Glomerular visceral epithelial cell (primary cell): Measurements from ENCODE around the gene ELOVL6.
"Not testable (repeated sequence)": the region's sequence is repeated elsewhere in the genome, so short reads cannot be mapped to it uniquely, and the experiment has no call there.

Experiments
- DNase-seq: peaks from one replicate; pipeline ENCODE4 v3.0.0-alpha.2; 2016; ENCODE audit errors: extremely low spot score

The ELOVL6 gene

DNA sequence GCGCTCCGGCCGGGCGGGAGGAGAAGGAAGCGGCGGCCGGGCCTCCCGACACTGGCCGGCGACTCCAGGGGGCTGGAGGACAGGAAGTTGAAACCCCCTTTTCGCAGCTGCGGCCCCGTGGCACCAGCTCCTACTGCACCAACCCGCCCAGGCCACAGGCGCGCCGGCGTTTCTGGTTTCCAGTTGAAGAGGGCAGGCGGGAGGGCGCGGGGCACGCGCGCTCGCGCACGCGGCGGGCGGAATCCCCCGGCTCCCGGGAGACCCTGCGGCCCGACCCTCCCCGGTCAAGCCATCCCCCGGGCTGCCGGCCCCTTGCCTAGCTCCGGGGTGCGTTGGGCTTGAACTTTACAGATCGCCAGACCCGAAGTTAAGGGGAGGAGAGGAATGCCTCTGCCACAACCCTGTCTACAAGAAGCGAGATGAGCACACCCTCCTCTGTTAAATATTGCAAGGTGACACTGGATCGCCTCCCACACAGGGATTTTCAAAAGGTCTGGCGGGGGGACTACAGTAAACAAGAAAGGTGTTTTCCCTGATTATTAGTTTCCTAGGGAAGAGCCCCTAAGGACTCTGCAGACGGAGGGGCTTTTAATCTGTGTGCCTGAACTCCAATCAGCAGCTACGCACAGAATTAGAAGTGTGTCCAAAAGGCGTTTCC lies 1.4 kb downstream of the ELOVL6 start:
- peak; percentile 55 for DNase-seq

DNA sequence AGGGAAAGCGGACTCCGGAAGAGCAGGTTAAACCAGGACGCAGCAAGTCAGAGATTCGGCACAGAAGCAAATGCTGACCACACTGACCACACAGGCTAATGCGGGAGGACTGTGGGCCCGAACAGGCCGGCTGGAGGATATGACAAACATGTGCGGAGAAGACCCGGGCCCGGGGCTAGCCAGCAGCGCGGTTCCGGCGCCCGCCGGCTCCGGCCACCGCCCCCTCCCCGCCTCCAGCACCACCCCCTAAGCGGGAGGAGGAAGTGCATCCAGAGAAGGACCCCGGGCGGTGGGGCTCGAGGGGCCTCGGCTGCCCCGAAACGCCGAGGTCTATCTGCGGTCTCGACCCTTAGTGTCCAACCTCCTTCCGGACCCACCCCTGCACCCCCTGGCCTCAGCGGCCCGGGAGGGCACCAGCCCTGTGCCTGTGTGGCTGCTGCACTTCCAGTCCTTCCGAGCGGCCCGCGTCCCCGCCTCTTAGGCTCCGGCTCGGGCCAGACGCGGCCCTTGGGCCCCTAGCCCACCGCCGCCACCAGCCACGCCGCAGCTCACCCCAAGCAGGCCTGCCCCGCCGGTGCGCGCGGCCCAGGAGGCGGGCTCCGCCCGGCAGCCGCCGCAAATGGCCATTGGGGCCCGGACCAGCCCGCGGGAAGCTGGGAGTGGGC lies 2.1 kb downstream of the ELOVL6 start:
- peak; percentile 58 for DNase-seq

DNA sequence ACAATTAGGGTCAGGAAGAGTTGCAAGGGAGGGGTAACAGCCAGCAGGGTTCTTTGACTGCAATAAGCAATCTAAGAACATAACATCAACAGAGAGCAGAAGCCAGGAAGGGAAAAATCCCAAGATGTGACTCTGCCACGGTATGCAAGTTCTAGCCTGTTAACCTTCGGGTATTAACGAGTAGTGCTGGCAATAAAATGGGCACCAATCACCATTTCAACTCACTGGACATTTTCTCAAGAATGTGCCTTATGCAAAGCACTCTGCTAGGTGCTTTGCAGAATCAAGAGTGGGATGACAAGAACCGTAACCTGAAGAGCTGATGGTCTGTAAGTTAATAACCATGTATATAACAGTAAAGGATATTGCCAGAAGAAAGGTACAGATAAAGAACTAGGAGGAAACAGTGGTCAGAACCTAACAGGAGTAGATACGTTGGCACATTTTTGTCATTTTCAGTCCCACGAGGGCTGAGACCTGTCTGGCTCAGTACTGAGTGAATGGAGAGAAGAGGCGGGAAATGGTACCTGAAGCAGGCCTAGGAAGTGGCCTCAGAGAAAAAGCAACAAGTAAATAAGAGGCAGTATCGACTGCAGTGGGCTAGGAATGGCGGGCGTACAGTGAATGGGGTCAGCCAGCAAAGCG lies 2.7 kb downstream of the ELOVL6 start:
- DNase-seq = peak; percentile 8

DNA sequence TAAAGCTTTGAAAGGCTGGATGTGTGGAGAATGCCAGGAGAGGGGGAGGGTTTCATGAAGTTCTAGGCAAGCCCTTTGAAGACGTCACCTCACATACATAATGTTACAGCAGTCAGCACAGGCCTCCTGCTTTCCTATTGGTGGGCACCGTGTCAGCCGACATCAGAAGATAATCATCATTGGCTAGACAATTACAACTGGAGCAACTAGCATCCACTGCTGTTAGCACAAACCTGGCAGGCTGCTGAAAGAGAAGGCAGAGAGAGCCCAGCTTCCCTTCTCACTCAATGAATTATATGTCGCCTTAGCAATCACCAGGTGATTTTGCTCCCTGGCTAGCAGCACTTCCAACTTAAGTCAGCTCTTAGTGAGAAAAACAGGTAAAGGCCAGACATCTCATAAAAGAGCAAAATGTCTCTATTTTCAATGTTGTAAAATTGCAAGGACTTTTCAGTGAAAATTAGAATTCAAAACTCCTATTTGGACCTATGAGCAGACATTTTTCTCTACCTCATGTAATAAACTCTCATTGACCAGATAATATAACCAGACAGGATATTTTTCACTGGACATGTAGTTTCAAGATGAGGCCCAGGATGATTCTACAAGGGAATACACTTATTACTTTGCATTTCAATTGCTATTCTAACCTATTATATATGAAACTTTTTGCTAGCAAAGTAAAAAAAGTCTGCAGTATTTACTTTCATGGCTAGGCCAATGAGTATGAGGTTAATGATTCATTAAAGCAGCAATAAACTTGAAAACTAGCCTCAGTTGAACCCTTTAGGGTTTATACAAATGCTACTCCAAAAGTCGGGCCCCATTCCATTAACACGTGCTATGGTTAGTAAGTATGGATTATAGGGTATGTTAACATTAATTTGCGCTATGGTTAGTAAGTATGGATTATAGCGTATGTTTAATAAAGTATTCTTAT lies 4.3 kb downstream of the ELOVL6 start:
- peak; percentile 95 for DNase-seq

DNA sequence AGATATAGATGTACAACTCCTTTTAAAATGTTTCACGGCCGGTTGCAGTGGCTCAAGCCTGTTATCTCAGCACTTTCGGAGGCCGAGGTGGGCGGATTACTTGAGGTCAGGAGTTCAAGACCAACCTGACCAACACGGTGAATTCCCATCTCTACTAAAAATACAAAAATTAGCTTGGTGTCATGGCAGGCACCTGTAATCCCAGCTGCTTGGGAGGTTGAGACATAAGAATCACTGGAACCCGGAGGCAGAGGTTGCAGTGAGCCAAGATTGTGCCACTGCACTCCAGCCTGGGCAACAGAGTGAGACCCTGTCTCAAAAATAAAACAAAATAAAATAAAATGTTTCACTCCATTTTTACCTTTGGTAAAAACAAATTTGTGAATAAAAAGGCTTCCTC lies 5.1 kb downstream of the ELOVL6 start:
- not testable (repeated sequence) for DNase-seq

DNA sequence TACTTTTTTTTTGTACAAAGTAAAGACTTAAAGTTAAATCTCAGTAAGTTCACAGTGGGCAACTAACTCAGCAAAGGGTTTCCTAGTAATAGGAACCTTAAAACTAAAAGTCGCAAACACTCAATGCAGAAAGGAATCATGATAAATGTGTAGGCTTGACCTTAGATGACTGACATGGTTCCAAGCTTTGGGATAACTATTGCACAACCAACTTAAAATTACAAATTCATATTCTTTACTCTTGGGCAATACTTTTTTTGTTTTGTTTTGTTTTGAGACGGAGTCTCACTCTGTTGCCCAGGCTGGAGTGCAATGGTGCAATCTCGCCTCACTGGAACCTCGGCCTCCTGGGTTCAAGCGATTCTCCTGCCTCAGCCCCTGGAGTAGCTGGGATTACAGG lies 8.2 kb downstream of the ELOVL6 start:
- no peak for DNase-seq

DNA sequence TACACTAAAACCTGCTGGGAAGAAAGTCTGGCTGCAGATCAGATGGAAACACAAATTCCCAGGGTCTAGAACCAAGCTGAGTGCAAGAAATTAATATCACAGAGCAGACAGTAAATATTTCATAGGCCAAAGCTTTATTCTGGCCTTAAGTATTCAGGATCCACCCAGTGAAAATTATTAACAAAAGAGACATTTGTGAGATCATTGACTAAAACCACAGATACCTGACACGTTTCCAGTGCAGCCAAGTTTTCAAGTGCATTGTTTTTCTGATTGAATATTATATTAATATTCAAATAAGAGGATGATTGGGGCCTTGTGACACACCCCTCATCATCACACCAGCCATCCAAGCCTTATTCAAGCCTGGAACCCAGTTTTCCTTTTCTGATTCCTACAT lies 10.3 kb downstream of the ELOVL6 start:
- DNase-seq = peak; percentile 30

DNA sequence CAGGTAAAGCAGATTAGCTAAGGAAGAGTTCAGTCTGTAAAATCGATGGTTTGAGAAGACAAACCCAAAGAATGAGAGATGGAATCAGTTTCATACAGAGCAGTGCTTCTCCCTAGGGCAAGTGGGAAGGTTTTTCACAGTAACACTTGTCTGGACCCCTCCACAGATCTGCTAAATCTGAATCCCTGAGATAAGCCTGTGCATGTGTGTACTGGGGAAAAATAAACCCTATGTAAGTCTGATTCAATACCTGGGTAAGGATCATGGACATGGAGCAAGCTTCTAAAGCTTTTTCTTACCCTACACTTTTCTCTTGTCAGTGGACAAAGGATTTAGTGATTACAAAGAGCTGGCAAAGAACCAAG lies 13.6 kb downstream of the ELOVL6 start:
- no peak for DNase-seq

DNA sequence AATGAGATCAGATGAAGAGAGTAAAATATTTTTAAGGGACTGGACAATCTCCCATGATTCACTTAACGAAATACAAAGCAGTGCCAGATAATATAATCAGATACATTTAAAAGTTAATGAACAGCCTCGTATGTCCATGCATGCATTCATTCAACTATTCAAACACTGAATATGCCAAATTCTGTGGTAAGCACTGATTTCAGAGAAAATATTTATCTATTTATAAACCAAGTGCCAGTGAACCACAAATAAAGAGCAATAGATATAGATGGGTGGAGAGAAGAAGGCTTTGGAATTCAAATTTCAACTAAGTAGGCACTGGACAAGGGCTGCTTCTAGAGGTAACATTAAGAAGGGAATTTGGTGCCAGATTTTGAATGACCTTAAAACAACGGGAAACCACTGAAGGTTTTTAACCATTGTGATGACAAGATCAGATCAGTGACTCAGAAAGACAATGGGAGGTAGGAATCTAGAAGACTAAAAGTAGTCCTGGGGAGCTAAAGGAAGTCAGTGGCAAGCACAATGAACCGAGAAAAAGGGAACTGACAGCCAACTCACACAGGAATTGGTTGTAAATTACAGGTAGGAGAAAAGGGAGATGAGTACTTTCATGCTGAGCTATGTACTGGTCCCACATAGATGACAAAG lies 14.2 kb downstream of the ELOVL6 start:
- DNase-seq = peak; percentile 67

DNA sequence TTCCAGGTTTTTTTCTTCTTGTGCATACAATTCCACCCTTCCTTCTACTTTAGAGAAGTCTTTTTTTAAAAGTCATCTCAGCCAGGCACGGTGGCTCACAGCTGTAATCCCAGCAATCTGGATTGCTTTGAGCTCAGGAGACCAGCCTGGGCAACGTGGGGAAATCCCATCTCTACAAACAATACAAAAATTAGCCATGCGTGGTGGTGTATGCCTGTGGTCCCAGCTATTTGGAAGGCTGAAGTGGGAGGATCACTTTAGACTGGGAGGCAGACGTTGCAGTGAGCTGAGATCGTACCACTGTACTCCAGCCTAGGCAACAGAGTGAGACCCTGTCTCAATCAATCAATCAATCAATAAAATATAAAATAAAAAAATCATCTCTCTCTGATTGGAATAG lies 14.8 kb downstream of the ELOVL6 start:
- peak; percentile 82 for DNase-seq

DNA sequence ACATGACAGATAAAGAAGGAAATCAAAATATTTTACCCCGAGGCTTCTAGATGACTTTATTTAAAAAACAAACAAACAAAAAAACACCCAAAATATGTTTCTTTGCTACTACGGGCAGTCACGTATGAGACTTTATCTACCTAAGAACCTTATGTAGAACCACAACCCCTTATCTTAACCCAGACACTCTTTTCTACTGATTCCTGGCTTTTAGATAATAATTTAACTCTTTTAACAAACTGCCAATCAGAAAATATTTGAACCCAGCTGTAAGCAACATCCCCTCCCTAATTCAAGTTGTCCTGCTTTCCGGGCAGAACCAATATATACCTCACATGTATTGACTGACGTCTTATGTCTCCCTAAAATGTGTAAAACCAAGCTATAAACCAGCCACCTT lies 15.4 kb downstream of the ELOVL6 start:
- DNase-seq = no peak

DNA sequence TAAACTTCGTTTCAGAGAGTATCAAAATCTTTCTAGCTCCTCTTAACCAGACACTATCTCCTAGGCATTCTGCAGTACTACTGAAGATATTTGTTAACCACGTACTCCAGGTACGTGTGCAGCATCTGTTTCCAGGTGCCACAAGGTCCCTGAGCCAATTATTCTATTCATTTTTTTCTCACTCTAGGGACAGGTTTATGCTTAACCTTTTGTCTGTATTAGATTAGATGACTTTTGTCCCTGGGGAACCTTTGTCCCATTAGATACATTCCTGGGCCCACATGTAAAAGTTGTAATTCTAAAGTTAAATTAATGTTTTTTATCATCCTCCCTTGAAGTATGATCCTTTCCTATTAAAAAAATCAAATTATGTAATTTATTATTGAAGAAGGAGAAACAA lies 16.5 kb downstream of the ELOVL6 start:
- no peak for DNase-seq

DNA sequence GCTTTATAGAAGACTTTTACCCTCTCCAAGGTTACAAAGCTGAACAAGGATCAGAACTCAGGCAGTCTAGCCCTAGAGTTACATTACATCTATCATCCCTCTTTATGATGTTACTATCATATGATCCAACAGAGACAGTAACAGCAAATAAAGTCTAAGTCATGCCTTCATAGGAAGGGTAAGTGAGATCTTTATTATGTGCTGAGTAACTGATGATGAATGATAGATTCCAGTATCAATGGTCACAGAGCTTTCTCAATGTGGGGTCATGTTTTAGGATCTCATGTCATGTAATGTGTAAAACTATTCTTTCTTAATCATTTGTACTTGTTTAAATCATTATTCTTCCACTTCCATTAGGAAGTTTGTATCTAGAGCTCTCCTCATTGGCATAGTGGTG lies 22.8 kb downstream of the ELOVL6 start:
- DNase-seq = no peak

DNA sequence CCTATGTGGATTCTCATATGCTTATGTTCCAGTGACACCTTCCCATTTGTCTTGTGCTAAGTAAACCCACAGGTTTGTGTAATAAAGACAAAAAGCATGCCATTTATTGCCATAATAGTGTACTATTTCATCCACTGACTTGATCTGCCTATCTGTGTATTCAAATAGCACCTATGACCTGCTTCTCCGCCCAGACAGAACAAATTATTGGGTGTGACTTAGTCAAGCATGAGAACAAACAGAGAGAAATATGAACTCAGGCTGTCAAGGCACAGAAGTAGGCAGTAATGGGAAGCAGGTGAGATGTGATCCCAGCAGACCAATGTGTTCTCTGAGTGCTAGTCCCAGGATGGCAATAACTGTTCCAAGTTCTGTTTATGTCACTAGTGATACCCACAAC lies 25.4 kb downstream of the ELOVL6 start:
- DNase-seq = no peak

DNA sequence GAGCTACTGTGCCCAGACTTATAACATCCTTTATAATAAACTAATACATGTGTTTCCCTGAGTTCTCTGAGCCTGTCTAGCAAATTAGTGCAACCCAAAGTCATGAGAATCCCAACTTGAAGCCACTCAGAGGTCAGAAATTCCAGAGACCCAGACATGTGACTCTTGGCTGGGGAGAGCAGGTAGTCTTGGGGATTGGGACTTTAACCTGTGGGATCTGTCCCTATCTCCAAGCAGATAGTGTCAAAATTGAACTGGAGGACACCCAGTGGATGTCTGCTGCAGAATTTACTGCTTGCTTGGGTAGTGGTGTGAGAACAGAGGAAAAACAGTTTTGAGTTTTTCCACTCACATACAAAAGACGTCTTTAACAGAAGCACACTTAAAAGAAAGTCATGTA lies 26.4 kb downstream of the ELOVL6 start:
- no peak for DNase-seq

DNA sequence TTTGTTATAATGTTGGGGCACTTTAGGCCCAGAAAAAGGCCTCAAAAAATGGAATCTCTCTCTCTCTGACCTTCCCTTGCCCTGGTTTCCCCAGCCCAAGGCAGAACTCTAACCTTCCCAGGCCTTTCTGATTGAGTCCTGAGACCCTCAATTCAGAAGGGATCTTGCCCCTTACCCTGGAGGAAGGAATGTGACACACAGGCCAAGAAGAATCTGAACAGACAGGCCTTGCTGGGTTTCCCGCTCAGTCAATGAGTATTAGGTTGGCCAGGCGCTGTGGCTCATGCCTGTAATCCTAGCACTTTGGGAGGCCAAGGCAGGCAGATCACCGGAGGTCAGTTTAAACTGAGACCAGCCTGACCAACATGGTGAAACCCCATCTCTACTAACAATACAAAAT lies 27.6 kb downstream of the ELOVL6 start:
- DNase-seq = no peak

DNA sequence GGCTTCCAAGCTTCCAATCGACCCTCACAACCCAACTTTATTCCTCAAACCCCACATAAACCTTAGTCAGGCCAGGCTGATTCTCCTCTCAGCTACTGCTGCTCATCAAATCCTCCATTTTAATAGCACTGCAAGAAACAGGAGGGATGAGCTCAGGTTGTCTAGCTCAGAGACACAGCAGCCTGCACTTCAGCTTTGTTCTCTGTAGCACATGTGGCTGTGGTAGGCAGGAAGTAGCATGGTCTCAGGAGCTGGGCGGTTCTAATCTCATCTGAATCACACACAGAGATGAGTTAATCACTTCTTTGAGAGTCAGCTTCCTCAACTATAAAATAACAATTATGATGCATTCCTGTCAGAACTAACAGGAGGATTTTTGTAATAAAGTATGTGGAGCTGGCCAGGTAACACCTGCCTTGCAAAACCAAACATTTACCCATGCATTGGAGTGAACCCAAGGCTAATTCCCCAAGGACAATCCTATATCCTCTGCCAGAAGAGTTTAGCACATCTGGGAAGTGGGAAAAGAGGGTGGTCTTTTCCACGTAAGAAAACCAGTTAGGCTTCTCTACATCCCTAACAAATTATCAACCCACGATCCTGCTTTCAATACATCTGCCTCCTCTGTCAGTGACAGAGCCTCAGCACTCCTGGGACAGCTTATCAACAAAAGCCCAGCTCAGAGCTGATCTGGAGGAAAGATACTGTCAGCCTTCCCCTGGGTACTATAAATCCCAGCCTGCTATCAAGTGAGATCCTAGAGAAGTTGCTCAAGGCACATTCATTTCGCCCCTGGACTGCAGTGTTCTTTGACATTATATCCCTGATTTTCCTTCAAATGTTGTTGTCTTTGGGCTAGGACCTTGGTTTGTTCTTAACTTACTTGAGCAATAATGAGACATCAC lies 32.8 kb downstream of the ELOVL6 start:
- DNase-seq = peak; percentile 72

DNA sequence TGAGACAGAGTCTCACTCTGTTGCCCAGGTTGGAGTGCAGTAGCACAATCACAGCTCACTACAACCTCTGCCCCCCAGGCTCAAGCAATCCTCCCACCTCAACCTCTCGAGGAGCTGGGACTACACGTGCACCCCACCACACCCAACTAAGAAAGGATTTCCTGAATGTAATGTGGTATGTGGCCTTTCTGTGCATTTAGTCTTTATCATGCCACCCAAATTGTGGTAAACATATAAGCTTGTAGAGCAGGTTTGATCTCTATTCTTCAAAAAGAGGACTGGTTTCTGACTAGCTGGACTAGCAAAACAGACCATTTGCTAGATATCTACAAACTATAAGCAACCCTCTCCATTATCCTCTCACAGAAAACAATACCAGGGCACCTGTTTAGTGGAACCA lies 33.6 kb downstream of the ELOVL6 start:
- no peak for DNase-seq

DNA sequence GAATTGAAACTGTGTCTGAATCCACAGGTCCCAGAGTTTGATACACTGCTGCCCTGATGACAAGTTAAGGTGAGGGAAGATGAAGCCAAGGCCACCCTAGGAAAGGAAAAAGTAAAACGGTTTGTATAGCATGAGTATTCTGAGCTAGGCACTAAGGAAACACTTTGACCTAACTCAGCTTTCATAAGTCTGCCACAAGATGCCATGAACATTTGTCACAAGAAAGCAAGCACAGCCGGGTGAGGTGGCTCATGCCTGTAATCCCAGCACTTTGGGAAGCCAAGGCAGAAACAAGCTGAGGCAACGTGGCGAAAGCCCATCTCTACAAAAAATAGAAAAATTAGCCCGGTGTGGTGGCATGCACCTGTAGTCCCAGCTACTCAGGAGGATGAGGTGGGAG lies 34.2 kb downstream of the ELOVL6 start:
- DNase-seq = no peak

DNA sequence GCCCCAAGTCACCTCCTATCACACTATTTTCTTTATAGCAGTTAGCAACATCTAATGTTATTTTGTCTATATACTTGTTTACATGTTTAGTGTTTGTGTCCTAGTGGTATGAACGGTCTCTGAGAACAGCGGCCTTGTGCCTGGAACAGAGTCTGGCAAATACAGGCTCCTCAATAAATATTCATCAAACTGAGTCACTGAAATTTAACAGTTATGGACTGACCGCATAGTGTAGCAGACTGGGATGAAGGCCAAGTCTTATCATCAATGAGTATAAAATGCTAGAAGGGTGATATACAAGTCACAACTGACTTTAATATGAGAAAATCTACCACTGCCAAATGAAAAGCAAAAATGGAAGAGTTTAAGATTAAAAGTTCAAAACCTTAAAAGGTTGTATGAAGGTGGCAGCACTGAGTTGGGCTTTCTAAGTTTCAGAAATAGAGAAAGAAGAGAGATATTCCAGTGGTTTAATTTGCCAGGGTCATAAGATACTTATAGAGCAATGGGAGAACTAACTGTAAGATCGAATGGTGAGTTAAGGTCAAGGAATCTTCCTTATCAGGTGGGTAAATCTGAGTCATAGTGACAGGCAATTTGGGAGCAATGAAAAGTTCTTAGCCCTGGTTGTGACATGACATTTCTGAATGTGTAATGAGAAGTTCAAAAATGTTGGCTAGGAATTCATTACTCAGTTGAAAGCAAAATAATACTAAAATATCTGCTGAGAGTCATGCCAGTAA lies 34.9 kb downstream of the ELOVL6 start:
- peak; percentile 44 for DNase-seq
